Upper lobe of right lung (tissue), 1 donor: ENCODE measurements around the gene TP73. TPM values are rescaled to one million over a fixed set of nuclear protein-coding genes. Genes with fewer than 3 reads are reported as not detected.
A peak's percentile ranks its signal among the peaks of the same experiment; 100 is the strongest.

Experiments
- ATAC-seq: fragments of 200-7000 bp; cut with Tn5 transposase; one replicate; pipeline ENCODE4 v1.9.1; 2020; ENCODE audit warnings: mild to moderate bottlenecking, moderate library complexity
- DNase-seq: peaks from one replicate; pipeline ENCODE4 v3.0.0-alpha.2; 2020
- H3K27ac ChIP-seq: fragments of 200-600 bp; one replicate; pipeline ENCODE4 v1.8.0; 2022
- H3K27me3 ChIP-seq: fragments of 200-600 bp; one replicate; pipeline ENCODE4 v1.8.0; 2022; ENCODE audit warnings: mild to moderate bottlenecking
- H3K36me3 ChIP-seq: fragments of 200-600 bp; one replicate; pipeline ENCODE4 v1.8.0; 2022
- H3K4me1 ChIP-seq: fragments of 200-600 bp; one replicate; pipeline ENCODE4 v1.8.0; 2022
- H3K4me3 ChIP-seq: fragments of 200-600 bp; one replicate; pipeline ENCODE4 v1.8.0; 2022; ENCODE audit warnings: mild to moderate bottlenecking
- H3K9me3 ChIP-seq: fragments of 200-600 bp; one replicate; pipeline ENCODE4 v1.8.0; 2022
- CTCF ChIP-seq: fragments of 200-600 bp; IDR thresholded peaks from one replicate; pipeline ENCODE4 v1.8.0; 2022; ENCODE audit warnings: antibody characterized with exemption
- intact Hi-C: fragments of 100-400 bp; cut with DNase I; formaldehyde crosslinking; loops from one replicate; pipeline ENCODE4 v1.11.0; 2022
- total RNA-seq: library from RNA; stranded (reverse); fragmentation: NEBNext Ultra II Directional; extraction: Animal tissue kit (Norgen Biotek cat#: 25700); gene quantifications from one replicate; pipeline ENCODE4 v1.2.1, GENCODE V29; 2021
- donor health status: DM: no; HTN: yes; CAD: no; lungs with severe emphysema.

The TP73 gene
- total RNA-seq, 1 donor from 2014 or later, result 0.29 TPM

DNA sequence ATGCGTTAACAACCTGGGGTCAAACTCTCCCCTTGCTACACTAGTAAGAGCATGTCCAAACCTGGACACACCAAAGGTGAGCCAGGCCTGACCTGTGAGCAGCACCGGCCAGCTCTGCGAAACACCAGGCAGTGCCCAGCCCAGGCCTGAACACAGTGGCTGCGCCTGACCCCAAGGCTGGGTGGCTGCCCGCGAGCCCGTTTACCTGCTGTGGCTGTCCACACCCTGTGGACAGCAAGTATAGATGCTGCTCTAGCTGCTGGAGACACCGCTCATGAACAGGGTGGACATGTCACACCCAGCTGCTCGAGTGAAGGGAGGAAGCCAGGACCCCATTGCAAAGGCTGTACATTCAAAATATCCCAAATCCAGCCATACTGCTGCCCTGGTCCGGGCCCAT lies 92.3 kb downstream of the TP73 start:
- H3K9me3 ChIP-seq, result no peaks in the 10 kb centered on the region
- H3K27ac ChIP-seq, result no peak overlapping the region
- intact Hi-C loops, result no loop called here
- H3K4me1 ChIP-seq, result peaks cover 7% of the 10 kb centered on the region
- H3K36me3 ChIP-seq, result peaks cover 21% of the 10 kb centered on the region
- no peaks in the 10 kb centered on the region for H3K27me3 ChIP-seq
- TF ChIP-seq CTCF, result no peak
- DNase-seq (no peak), ATAC-seq (no peak)
- no peak overlapping the region for H3K4me3 ChIP-seq

DNA sequence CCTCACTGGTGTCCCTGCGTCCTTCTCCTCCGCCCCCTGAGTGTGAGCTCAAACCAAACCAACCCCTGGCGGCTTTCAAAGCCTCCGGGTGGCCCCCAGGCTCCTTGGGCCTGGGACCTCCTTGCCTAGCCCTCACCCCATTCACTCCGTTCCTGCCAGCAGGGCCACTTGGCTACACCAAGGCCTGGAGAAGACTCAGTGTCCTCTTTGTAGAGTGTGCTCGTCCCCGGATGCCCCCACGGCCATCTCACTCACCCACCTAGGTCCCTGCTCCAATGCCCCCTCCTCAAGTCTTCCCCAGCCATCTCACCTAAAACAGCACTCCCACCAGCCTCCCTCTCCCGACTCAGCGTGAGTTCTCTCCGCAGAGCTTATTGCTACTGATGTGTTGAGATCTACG lies 92.8 kb downstream of the TP73 start:
- Histone ChIP-seq H3K36me3 (peaks cover 21% of the 10 kb centered on the region), H3K9me3 (no peaks in the 10 kb centered on the region), H3K4me1 (peaks cover 7% of the 10 kb centered on the region), H3K27me3 (no peaks in the 10 kb centered on the region), H3K27ac (no peak overlapping the region), H3K4me3 (no peak overlapping the region)
- DNase-seq (no peak), ATAC-seq (no peak)
- intact Hi-C loops, result no loop called here
- TF ChIP-seq CTCF, result no peak

- Histone ChIP-seq H3K27me3 (no peaks in the 10 kb centered on the region), H3K9me3 (no peaks in the 10 kb centered on the region), H3K4me1 (peaks cover 7% of the 10 kb centered on the region), H3K27ac (no peak overlapping the region), H3K36me3 (peaks cover 21% of the 10 kb centered on the region), H3K4me3 (no peak overlapping the region)
- TF ChIP-seq CTCF, result no peak
- ATAC-seq, result no peak
- intact Hi-C loops, result no loop called here
- DNase-seq, result no peak
Observed at GRCh38 chr1:3745590-3746381, 93.5 kb downstream of the TP73 start.

DNA sequence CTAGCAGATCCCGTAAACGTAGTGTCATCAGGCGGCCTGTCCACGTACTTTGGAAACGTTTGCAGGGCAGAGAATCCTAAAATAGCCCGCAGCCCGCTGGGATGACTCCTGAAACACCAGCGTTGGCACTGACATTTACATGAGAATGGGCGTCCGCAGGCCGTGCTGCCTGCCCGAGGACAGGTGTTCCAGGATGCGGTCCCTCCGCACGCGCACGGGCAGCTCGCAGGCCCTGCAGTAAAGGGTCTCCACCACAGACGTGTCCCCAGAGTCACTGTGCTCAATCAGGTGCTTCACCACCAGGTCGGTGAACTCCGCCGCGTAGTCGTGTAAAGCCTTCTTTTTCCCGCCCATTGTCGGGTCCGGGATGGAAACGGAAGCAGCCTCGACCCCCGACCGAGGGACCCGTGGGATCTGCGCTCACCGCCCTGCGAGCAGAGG lies 94.1 kb downstream of the TP73 start:
- H3K27ac ChIP-seq, result peak overlapping the region; percentile 70
- H3K9me3 ChIP-seq, result no peaks in the 10 kb centered on the region
- no peaks in the 10 kb centered on the region for H3K27me3 ChIP-seq
- peaks cover 15% of the 10 kb centered on the region for H3K36me3 ChIP-seq
- intact Hi-C loops, result no loop called here
- DNase-seq (no peak), ATAC-seq (no peak)
- peaks cover 7% of the 10 kb centered on the region for H3K4me1 ChIP-seq
- H3K4me3 ChIP-seq, result peak overlapping the region; percentile 74
- no peak for TF ChIP-seq CTCF

GRCh38 chr1:3746830-3747521 lies 94.7 kb downstream of the TP73 start:
- ATAC-seq, result peak; percentile 98
- peak overlapping the region; percentile 70 for H3K27ac ChIP-seq
- TF ChIP-seq CTCF, result no peak
- H3K36me3 ChIP-seq, result peaks cover 9% of the 10 kb centered on the region
- H3K9me3 ChIP-seq, result no peaks in the 10 kb centered on the region
- H3K4me1 ChIP-seq, result peaks cover 7% of the 10 kb centered on the region
- peak overlapping the region; percentile 74 for H3K4me3 ChIP-seq
- no peaks in the 10 kb centered on the region for H3K27me3 ChIP-seq
- intact Hi-C loops, result no loop called here
- DNase-seq, result peak; percentile 96
